Stimulated activated CD4-positive, alpha-beta T cell treated with anti-CD3 and anti-CD28 coated beads, Interleukin-15, amount 100 ng/mL, for 48 hours (primary cell): ENCODE data around the gene PRR16.
"Not testable (repeated sequence)": the region's sequence is repeated elsewhere in the genome, so short reads cannot be mapped to it uniquely, and the experiment has no call there.

Experiments used
- DNase-seq, 2 donors: peaks; one replicate each; pipeline ENCODE4 v3.0.0-alpha.2; 2020; ENCODE audit warnings: low read depth in 2 of 2

The PRR16 gene

DNA sequence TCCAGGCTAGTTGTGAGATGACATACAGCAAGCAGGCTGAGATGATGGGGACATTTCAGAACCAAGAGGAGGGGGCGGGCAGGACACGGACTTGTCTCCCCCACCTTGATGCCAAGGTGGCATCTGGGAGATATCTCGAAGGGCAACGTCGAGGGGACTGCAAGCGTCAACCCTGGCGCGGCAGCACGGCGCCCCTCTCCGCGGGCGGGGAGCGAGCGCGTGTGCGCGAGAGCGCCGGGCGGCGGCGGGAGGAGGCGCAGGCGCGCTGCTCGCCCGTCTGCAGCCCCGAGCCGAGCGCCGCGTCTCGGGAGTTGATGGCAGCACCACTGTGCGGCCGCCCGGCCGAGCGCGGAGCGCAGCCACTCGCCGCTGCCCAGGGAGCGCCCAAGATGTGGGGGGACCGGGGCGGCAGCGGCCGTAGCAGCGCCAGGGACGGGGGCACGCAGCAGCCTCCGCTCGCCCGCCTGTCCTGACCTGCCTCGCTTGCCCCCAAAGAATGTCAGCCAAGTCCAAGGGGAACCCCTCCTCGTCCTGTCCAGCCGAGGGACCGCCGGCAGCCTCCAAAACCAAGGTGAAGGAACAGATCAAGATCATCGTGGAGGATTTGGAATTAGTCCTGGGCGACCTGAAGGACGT, at the start of gene PRR16:
TSS of gene PRR16 (plus strand) at position 310 of the 636 bp plus-strand sequence.
- no peak for DNase-seq

DNA sequence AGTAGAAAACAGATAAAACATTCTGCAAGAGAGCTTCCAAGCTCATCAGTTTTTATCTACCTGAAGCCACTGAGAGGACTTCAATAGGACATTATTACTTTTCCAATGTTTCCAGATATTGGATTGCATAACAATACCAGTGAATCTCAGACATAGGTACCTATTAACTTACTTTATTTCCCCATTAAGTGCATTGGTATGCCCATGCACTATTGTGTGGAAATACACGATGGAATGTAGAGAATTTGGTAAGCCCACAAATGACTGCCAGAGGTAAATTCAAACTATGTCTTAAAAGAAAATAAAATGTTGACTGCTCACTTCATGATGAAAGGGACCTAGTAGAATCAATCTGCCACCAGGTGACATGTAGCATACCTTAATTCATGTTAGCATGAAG, 48.1 kb upstream of the PRR16 start:
- DNase-seq, result no peak

DNA sequence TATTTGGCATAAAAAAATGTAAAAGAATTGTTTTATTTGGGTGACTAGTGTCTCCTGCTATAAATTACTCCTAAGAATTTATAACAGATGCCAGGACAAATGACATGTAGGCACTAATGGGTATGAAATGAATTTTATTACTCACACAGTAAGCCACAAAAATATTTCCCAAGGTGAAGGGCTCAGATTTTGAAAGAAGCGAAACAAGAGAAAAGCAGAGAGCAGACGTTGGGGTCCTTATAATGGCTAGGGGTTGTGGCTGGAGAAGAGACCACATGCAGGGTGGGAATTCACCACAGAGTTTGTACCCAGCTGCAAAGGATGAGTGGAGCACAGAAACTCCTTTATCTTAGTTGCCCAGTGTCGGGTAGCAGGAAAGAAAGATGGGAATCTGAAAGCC, 45.0 kb upstream of the PRR16 start:
- DNase-seq, result no peak

DNA sequence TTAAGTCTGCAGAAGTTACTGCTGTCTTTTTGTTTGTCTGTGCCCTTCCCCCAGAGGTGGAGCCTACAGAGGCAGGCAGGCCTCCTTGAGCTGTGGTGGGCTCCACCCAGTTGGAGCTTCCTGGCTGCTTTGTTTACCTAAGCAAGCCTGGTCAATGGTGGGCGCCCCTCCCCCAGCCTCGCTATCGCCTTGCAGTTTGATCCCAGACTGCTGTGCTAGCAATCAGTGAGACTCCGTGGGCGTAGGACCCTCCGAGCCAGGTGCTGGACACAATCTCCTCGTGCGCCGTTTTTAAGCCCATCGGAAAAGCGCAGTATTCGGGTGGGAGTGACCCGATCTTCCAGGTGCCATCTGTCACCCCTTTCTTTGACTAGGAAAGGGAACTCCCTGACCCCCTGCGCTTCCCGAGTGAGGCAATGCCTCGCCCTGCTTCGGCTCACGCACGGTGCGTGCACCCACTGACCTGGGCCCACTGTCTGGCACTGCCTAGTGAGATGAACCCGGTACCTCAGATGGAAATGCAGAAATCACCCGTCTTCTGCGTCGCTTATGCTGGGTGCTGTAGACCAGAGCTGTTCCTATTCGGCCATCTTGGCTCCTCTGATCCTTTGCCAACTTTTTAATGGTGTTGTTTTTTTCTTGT, 37.3 kb upstream of the PRR16 start:
- not testable (repeated sequence) for DNase-seq

DNA sequence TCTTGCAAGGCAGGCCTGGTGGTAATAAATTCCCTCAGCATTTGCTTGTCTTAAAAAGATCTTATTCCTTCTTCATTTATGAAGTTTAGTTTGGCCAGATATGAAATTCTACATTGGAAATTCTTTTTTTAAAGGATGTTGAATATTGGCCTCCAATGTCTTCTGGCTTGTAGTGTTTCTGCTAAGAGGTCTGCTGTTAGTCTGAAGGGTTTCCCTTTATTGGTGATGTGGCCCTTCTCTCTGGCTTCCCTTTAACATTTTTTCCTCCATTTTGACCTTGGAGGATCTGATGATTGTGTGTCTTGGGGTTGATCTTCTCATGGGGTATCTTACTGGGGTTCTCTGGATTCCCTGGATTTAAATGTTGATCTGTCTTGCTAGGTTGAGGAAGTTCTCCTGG, 33.5 kb upstream of the PRR16 start:
- DNase-seq, result no peak

DNA sequence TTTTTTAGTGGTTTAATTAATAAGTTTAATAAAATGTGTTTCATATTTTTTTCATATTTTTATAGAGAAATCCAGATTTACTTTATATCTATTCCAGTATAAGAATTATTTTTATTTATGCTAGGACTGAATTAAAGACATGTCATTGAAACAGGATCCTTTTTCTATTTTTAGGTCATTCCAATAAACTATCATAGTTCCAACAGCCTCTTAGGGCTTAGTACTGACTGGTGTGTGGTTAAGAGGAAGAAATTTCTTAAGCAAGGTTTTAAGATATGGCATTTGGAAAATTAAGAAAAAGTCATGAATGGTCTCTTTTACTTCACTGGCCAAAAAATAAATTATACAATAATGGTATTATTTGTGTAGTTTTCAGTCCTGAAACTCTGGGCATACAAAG, 31.2 kb upstream of the PRR16 start:
- no peak for DNase-seq

DNA sequence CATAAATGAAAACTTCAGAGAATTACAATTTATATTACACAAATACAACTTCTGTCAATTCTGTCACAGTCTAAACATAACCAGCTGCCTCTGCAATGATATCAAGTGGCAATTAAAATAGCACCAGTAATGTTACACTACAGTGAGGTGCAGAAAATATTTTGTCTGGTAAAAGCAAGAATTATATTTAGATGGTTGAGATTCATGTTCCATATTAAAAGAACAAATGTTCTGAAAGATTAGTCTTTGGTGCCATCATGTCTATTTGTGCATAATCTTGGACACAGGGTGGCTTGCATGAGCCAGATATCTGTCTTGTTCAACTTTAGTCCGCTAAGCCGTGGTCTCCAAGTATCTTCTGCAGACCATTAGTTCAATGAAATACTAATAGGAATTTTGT, 29.0 kb upstream of the PRR16 start:
- DNase-seq, result no peak

DNA sequence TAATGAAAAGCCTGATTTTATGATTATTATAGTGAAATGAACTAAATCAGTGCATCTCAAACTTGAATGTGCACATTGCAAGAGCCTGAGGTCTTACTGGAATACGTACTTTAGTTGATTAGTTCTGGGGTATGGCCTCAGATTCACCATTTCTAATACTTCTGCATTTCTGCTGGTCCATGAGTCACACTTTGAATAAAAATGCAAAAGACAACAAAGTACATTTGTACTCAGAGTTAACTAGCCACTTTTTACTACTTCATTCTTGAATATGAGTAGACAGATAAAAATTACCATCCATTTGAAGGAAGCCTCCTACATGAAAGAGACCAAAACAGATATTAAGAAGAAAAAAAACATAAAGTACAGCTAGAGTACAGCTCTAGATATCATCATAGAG, 27.1 kb upstream of the PRR16 start:
- DNase-seq, result no peak

DNA sequence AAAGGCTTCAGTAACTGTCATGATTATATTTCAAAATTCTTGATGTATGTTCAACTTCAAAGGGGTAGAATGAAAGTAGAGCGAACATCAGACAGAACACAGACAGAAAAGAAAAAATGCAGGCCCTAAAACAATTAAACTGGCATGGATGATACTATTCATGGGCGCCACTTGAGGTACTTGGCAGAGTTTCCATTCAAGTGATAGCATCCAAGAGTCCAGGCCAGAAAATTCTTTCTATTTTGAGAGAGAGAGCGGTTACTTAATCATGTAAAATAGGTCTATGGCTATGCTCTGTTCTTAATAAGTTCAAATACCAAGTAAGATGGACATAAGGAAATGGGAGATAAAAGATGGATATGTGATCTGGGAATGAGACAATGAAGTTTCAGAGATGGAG, 21.4 kb upstream of the PRR16 start:
- no peak for DNase-seq

DNA sequence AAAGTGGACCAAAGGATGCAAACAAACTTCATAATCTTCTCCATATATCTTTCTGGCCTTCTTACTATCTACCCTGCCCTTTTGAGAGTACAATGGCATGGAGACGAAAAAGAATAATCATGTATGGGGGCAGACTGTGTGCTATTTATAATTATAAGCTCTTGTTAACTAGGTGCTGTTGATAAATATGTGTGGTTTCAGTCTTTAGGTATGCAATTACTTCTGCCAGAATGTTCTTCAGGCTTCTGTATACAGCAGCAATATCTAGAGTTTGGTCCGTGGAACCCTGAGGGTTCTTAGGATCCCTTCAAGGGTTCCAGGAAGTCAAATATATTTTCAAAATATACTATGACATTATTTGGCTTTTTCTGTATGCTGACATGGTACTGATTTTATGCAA, 20.5 kb upstream of the PRR16 start:
- no peak for DNase-seq

DNA sequence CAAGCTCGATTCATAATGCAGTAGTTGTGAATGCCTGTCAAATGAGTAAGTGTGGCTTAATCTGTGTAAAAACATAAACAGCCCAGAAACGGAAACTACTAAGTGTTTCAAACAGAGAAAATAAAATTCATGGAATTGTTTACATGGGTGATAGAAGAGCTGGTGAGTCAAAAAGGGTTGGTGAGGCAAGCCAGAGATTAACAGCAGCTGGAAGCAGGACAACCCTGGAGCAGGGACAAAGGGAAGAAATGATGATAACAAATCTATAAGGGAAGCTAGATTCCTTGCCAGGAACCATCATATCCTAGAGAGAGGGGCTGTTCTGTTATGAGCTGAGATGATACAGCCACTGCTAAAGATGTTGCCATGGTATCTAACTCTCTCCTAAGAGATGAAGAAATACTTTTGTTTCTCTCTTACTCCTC, 18.0 kb upstream of the PRR16 start:
- DNase-seq, result no peak

DNA sequence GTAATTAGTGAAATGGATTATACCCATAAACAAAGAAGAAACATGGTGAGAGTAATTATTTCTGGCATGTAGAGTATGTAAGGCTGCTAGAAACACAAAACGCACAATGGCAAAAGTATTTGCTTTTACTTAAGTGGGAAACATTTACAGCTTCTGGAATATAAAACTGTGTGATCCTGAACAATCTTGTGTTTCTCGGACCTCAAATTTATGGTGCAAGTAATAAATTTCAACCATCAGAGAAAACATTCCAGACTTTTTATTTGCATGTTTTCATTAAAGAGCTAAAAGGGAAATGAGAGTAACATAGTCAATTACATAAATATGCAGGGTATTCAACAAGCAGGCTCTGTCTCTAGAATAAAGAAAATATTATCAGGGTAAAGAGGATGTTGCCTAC, 17.2 kb upstream of the PRR16 start:
- DNase-seq, result no peak

DNA sequence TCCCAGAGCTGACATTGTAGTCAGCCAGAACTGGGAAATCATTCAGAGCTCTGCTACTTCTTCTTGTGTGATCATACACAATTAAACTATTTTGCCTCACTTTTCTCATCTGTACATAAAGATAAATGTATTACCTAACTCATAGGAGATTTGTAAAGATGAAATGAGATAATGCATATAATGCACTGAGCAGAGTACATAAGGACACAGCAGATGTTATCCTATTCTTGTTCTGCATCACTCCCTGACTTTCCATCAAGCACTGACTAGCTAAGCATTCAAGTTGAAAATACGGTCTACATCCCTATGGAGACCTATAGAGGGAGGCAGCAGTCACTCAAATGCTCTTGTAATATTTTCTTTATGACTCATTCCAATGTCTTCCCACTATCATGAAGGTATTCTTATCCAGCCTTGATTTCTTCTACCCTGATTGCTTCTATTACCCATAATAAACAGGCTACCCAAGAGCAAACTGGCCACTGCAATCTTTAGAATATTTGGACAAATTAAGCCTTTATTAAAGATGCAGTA, 16.3 kb upstream of the PRR16 start:
- no peak for DNase-seq

DNA sequence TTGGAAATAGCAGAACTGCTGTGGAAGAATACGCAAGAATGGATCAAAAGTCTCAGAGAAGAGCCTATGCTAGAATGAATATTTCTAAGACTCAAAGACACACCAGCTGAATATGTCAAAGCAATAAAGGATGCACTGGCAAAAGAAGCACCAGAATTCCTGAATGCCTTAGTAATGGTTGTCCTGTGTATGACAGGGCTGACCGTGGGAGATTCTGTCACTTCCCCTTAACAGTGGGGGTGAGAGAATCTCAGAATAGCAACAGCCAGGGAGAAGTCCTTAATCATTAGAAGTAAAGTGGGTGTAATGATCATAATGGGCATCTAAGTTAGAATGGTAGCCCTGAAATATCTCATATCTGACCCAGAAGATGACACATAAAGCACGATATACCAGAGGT, 14.6 kb upstream of the PRR16 start:
- DNase-seq, result no peak

DNA sequence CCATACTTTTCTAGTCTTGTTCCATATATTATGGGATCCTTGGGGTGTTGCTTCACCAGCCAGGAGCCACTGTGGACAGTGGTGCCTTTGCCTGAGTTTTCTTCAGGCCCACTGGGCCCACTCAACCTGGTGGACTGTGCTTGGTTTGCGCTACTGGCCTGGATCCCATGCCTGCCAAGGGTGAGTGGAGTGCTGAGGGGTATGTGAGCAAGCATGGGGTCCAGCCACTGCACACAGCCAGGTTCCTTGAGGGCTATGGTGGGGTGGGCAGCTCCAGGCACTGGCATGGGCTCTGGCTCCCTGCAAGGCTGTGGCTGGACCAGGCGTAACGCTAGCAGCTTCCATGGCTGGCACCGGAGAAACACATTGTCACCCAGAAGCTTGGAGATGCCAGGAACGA, 13.2 kb upstream of the PRR16 start:
- no peak for DNase-seq

DNA sequence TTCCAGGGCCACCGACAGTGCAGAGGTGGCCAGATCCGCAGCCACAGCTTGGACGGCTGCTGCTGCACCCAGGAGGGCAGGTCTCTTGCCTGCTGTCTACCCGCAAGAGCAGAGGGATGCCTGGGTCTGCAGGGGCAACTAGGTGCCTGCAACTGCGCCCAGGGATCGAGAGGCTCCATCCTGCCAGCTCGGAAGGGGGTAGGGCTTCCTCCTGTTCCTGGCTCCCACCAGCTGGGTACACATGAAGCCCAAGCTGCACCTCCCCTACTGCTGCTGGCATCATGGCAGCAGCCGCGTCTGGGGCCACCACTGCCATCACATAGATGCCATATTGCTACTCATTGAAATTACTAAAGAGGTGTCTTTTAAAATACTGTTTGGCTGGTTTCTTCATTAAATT, 12.7 kb upstream of the PRR16 start:
- DNase-seq, result no peak

DNA sequence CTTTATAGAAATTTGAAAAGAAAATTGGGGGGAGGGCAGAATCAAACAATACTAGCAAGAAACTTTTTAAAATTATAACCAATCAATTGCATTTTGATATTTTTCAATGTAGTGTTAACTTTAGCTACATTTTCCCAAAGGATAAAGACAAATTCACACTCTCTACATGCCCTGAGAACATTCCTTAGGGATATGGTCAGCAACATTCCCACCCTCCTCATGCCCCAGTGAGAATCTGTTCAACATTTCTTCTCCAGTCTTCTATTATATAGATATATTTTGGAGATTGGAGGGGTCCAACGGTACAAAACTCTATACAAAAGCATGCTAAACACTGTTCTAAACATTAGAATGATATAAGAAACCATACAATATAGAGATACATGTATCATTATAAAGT, 11.6 kb upstream of the PRR16 start:
- DNase-seq, result no peak

DNA sequence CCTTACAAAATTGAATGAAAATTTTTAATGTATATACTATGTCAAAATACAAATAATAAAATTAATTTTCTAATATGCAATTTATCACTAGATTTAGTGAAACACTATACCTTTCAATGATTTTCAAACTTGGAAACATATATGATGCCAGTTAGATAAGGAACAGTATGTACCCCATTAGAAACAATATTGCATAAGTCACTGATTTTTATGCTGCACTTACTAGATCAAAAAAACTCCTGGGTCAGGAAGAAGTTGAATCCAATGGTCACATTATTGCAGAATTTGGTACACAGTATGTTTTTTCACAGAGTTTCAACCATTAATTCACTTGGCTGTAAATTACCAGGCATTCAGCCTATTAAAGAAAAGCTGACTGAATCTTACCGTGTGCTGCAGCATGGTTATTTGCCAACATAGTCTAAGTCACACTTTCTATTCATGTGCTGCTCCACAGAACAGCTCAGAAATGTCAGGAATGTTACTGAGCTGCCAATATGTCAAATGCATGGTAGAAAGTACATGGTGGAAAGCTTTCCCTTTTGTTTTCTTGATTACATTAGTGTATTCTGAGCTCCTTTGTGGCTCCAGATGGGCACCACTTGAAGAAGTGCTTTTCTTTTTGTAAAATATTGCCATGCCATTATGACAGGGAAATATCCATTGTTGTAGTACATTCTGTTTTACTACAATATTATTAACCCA, 9.9 kb upstream of the PRR16 start:
- DNase-seq, result no peak

DNA sequence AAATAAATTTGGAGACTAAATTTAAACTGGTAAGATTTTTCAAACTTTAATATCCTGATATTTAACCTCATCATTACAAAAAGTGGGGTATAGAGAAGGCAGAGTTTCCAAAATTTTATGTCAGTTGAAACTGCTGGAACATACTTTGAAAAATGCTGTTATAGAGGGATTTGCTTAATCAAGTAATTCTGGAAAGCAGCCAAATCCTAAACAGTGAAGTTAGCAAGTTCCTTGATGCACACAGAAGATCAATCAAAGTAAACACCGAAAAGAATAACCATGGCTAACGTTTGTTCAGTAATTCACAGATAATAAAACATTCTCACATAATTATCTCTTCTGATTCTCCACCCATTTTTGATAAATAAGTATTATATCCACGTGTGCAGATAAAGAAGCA, 8.1 kb upstream of the PRR16 start:
- DNase-seq, result no peak

DNA sequence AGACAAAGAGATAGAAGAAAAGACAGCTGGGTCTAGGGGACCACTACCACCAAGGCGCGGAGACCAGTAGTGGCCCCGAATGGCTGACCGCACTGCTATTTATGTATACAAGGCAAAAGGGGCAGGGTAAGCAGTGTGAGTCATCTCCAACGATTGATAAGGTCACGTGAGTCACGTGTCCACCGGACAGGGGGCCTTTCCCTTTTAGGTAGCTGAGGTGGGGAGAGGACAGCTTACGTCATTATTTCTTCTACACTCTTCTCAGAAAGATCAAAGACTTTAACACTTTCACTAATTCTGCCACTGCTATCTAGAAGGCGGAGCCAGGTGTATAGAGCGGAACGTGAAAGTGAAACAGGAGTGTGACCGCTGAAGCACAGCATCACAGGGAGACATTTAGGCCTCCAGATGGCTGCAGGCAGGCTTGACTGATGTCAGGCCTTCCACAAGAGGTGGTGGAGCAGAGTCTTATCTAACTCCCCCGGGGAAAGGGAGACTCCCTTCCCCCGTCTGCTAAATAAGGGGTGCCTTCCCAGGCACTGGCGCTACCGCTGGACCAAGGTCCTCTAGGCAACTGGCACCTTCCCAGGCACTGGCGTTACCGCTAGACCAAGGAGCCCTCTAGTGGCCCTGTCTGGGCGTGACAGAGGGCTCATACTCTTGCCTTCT, 6.1 kb upstream of the PRR16 start:
- peak in 1 of 2 donors; percentile 6 for DNase-seq

DNA sequence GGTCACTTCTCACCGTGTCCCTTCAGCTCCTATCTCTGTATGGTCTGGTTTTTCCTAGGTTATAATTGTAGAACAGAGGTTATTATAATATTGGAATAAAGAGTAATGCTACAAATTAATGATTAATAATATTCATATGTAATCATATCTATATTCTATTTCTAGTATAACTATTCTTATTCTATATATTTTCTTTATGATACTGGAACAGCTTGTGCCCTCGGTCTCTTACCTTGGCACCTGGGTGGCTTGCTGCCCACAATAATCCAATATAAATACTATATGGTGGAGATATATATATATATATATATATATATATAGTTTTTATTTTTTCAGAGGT, 5.6 kb upstream of the PRR16 start:
- DNase-seq, result not testable (repeated sequence)

DNA sequence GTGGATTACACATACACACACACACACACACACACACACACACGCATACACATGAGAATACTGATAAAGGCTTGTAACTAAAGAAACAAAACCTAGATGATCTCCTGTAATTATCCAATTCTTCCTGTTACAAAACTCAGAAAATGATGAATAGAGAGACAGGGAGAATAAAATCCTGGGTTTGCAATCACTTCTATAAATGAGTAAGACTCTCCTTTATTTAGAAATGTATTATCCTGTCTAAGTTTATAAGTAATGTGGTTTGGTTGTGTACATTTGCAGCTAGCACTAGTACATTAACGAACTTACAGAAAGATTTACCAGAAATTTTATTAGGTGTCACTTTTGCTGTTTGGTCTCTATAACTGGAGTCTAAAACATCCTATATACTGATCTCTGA, 2.8 kb upstream of the PRR16 start:
- DNase-seq, result no peak
